Vagina (tissue), 2 donors: ENCODE data around the gene COPB2. TPM values are rescaled to one million over a fixed set of nuclear protein-coding genes. Genes with fewer than 3 reads are reported as not detected.
"Not testable (repeated sequence)": the region's sequence is repeated elsewhere in the genome, so short reads cannot be mapped to it uniquely, and the experiment has no call there.

ENCODE experiments used
- DNase-seq, 2 donors: peaks; one replicate each; pipeline ENCODE4 v3.0.0-alpha.2; 2017; ENCODE audit errors: extremely low spot score in 2 of 2
- H3K27ac ChIP-seq: fragments of 200-600 bp; sonication (generic); one replicate; pipeline ENCODE4 v1.5.1; 2019
- H3K27me3 ChIP-seq: fragments of 200-600 bp; sonication (generic); one replicate; pipeline ENCODE4 v1.5.1; 2019
- H3K36me3 ChIP-seq, 2 donors: fragments of 200-600 bp; sonication (generic); one replicate each; pipeline ENCODE4 v1.5.1; 2017 to 2019
- H3K4me1 ChIP-seq: fragments of 200-600 bp; sonication (generic); one replicate; pipeline ENCODE4 v1.5.1; 2019
- H3K4me3 ChIP-seq, 2 donors: fragments of 200-600 bp; sonication (generic); 1 replicate in 1 of 2; 2 replicates in 1 of 2; pipeline ENCODE4 v1.5.1; 2016 to 2019
- H3K9me3 ChIP-seq: fragments of 200-600 bp; sonication (generic); one replicate; pipeline ENCODE4 v1.5.1; 2019
- POLR2A ChIP-seq, 2 donors: fragments of 450-650 bp; IDR thresholded peaks; one replicate each; pipeline ENCODE4 v1.6.1; 2017; ENCODE audit warnings: antibody characterized with exemption in 2 of 2, mild to moderate bottlenecking in 2 of 2, moderate library complexity in 2 of 2
- POLR2AphosphoS5 ChIP-seq, 2 donors: sonication (generic); formaldehyde crosslinking; IDR thresholded peaks; one replicate each; pipeline ENCODE4 v1.9.0; 2017; ENCODE audit warnings: antibody characterized with exemption in 2 of 2, mild to moderate bottlenecking in 2 of 2, low read depth in 1 of 2; ENCODE audit not compliant: insufficient read depth in 1 of 2
- intact Hi-C: fragments of 100-400 bp; cut with DNase I; formaldehyde crosslinking; loops from one replicate; pipeline ENCODE4 v1.15.1; 2023
- total RNA-seq: library from RNA; depleted of rRNA; stranded (reverse); fragments of >200 nt; gene quantifications from one replicate; pipeline ENCODE4 v1.2.3, GENCODE V29; 2016
- TF ChIP-seq, protein P1 (sequence below), 3 experiments: fragments of 450-650 bp in 2 of 3; fragments of 200-600 bp in 1 of 3; sonication (generic) in 1 of 3; IDR thresholded peaks; one replicate each; pipeline ENCODE4 v1.5.1; 2017 to 2019; ENCODE audit warnings: antibody characterized with exemption in 3 of 3, mild to moderate bottlenecking in 2 of 3, moderate library complexity in 2 of 3

The COPB2 gene
- total RNA-seq, 1 donor from 2014 or later: 67.0 TPM

DNA sequence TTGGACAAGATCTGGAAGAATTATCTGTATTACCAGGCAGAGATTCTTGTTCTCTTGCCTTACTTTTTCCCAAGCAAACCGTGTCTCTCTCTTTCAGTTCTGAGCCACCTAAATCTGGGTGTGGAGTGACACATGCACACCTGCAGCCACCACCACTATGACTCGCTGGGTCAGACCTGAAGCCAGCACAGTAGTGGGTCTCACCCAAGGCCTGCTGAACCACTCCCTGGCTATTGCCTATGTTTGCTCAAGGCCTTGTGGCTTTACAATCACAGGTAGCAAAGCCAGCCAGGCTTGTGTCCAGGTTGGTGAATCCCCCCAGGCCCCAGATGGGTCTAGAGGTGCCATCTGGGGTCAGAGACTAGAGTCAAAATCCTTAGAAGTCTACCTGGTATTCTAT is 28.7 kb upstream of the COPB2 start:
- Histone ChIP-seq H3K27ac (no peak overlapping the region), H3K9me3 (no peaks in the 10 kb centered on the region), H3K27me3 (no peaks in the 10 kb centered on the region), H3K4me1 (no peaks in the 10 kb centered on the region), H3K36me3 (no peaks in the 10 kb centered on the region), H3K4me3 (no peak overlapping the region)
- no peak for TF ChIP-seq POLR2A (IDR thresholded peaks at IDR 0.05)
- no peak for DNase-seq
- intact Hi-C loops: no loop called here

DNA sequence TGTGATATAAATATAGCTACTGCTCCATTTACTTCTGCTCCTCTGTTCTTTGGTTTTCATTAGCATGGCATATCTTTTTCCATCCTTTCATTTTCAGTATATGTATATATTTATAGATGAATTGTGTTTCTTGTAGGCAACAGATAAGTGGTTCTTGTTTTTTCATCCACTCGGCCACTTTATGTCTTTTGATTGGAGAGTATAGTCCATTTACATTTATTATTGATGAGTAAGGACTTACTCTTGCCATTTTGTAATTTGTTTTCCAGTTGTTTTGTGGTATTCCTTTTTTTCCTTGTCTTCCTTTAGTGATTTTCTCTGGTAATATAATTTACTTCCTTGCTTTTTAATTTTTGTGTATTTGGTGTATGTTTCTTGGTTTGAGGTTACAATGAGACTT is 26.8 kb upstream of the COPB2 start:
- intact Hi-C loops: no loop called here
- H3K36me3 ChIP-seq: no peaks in the 10 kb centered on the region
- H3K27ac ChIP-seq: no peak overlapping the region
- DNase-seq: no peak
- no peaks in the 10 kb centered on the region for H3K4me1 ChIP-seq
- no peaks in the 10 kb centered on the region for H3K27me3 ChIP-seq
- H3K9me3 ChIP-seq: no peaks in the 10 kb centered on the region
- no peak overlapping the region for H3K4me3 ChIP-seq
- TF ChIP-seq, protein P1, sequence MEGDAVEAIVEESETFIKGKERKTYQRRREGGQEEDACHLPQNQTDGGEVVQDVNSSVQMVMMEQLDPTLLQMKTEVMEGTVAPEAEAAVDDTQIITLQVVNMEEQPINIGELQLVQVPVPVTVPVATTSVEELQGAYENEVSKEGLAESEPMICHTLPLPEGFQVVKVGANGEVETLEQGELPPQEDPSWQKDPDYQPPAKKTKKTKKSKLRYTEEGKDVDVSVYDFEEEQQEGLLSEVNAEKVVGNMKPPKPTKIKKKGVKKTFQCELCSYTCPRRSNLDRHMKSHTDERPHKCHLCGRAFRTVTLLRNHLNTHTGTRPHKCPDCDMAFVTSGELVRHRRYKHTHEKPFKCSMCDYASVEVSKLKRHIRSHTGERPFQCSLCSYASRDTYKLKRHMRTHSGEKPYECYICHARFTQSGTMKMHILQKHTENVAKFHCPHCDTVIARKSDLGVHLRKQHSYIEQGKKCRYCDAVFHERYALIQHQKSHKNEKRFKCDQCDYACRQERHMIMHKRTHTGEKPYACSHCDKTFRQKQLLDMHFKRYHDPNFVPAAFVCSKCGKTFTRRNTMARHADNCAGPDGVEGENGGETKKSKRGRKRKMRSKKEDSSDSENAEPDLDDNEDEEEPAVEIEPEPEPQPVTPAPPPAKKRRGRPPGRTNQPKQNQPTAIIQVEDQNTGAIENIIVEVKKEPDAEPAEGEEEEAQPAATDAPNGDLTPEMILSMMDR (IDR thresholded peaks at IDR 0.05): no peak
- TF ChIP-seq POLR2A (IDR thresholded peaks at IDR 0.05) (no peak), POLR2AphosphoS5 (IDR thresholded peaks at IDR 0.05; ENCODE audit: insufficient read depth in 1 of 2, low read depth in 1 of 2) (no peak)

DNA sequence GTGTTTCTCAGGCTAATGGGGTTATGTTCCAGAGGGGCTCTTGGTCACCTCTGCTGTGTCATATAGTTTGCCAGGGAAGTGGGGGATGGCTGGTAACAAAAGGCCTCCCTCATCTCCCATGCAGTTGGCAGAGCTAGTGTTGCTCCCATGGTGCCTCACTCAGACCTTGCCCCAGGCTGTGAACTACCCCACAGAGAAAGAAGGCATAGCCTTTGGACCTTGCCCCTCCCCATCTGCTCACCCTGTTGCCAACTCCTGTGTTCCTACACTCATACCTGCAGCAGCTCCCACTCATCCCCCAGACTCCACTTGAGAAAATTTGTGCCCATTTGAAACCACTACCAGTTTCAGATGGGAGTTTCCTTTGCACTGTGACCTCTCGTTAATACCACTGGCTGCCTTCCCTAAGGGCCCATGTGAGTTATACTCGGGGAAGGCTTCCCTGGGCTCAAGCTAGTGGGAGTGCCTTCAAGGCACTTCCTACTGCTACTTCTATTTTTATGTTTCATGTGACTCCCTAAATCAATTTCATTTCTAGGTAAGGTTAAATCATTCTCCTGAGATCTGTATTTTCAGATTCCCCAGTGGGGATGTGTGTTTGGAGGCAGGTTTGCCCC is 25.3 kb upstream of the COPB2 start:
- H3K9me3 ChIP-seq: no peaks in the 10 kb centered on the region
- intact Hi-C loops: no loop called here
- H3K4me1 ChIP-seq: no peaks in the 10 kb centered on the region
- TF ChIP-seq, protein P1 (IDR thresholded peaks at IDR 0.05): no peak
- no peak for TF ChIP-seq POLR2A (IDR thresholded peaks at IDR 0.05)
- TF ChIP-seq POLR2AphosphoS5 (IDR thresholded peaks at IDR 0.05; ENCODE audit: insufficient read depth in 1 of 2, low read depth in 1 of 2): no peak
- DNase-seq: no peak
- no peaks in the 10 kb centered on the region for H3K36me3 ChIP-seq
- no peaks in the 10 kb centered on the region for H3K27me3 ChIP-seq
- no peak overlapping the region for H3K4me3 ChIP-seq
- no peak overlapping the region for H3K27ac ChIP-seq

- H3K27ac ChIP-seq, intact Hi-C loops, H3K4me3 ChIP-seq, H3K4me1 ChIP-seq, H3K27me3 ChIP-seq, DNase-seq, H3K9me3 ChIP-seq, H3K36me3 ChIP-seq: not testable (repeated sequence)
Measured at GRCh38 chr3:139412891-139413290, 23.4 kb upstream of the COPB2 start.

- H3K4me3 ChIP-seq, H3K36me3 ChIP-seq, H3K9me3 ChIP-seq, H3K27ac ChIP-seq, DNase-seq, H3K27me3 ChIP-seq, intact Hi-C loops, H3K4me1 ChIP-seq: not testable (repeated sequence)
Measured at GRCh38 chr3:139401155-139401554, 11.7 kb upstream of the COPB2 start.

- no peak for DNase-seq
- peaks cover 2% of the 10 kb centered on the region for H3K9me3 ChIP-seq
- no peak for TF ChIP-seq POLR2A (IDR thresholded peaks at IDR 0.05)
- TF ChIP-seq, protein P1 (IDR thresholded peaks at IDR 0.05): no peak
- no peak for TF ChIP-seq POLR2AphosphoS5 (IDR thresholded peaks at IDR 0.05; ENCODE audit: insufficient read depth in 1 of 2, low read depth in 1 of 2)
- H3K4me3 ChIP-seq: no peak overlapping the region
- H3K36me3 ChIP-seq: no peaks in the 10 kb centered on the region
- no peak overlapping the region for H3K27ac ChIP-seq
- H3K27me3 ChIP-seq: no peaks in the 10 kb centered on the region
- H3K4me1 ChIP-seq: no peaks in the 10 kb centered on the region
- intact Hi-C loops: no loop called here
Measured at GRCh38 chr3:139396707-139397106, 7.3 kb upstream of the COPB2 start.

DNA sequence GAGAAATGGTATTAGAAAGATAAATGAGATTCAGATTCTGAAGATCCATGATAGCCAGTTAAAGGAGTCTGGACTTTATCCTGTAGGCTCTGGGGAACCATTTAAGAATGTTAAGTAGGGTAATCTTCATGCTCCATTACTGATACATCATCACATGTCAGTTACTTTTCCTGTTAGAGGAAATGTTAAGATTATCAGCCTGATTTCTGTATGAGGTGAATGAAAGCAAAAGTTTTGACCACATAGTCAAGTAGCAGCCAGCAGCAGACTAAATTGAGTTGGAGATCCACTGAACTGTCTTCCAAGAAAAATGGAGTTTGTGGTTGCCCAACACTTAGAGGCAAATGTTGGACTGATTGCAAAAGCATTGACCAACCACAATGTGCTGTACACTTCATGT is 4.7 kb upstream of the COPB2 start:
- H3K36me3 ChIP-seq: no peaks in the 10 kb centered on the region
- intact Hi-C loops: no loop called here
- no peak overlapping the region for H3K27ac ChIP-seq
- DNase-seq: no peak
- peaks cover 12% of the 10 kb centered on the region for H3K4me1 ChIP-seq
- H3K9me3 ChIP-seq: no peaks in the 10 kb centered on the region
- H3K4me3 ChIP-seq: no peak overlapping the region
- TF ChIP-seq POLR2AphosphoS5 (IDR thresholded peaks at IDR 0.05; ENCODE audit: insufficient read depth in 1 of 2, low read depth in 1 of 2) (no peak), POLR2A (IDR thresholded peaks at IDR 0.05) (no peak)
- TF ChIP-seq, protein P1 (IDR thresholded peaks at IDR 0.05): no peak
- no peaks in the 10 kb centered on the region for H3K27me3 ChIP-seq
